Endothelial cell of umbilical vein (primary cell): ENCODE results near the gene ICE2. TPM values are rescaled to one million over a fixed set of nuclear protein-coding genes. Genes with fewer than 3 reads are reported as not detected.

Experiments used
- BruUV-seq: library from RNA; stranded (reverse); fragments of 400-500 nt; replicated peaks from 2 replicates; lab custom pipeline; 2021; lab: Mats Ljungman, UMichigan
- CTCF ChIA-PET: fragments of 300-600, 350-600 bp; sonication (Branson Sonifier 250); formaldehyde crosslinking; loops from one replicate; lab custom pipeline; 2021; ENCODE audit warnings: antibody characterized with exemption, inconsistent platforms; lab: Charles Lee
- POLR2A ChIA-PET: fragments of 300-600, 350-600 bp; sonication (Branson Sonifier 250); formaldehyde crosslinking; loops from one replicate; lab custom pipeline; 2021; ENCODE audit warnings: antibody characterized with exemption, inconsistent platforms; lab: Charles Lee
- DNase-seq: peaks from one replicate; pipeline ENCODE4 v3.0.0-alpha.2; 2011; ENCODE audit warnings: low read depth, low spot score
- FAIRE-seq: peaks from 2 replicates; lab custom pipeline; 2011; peaks lifted over from hg19 to GRCh38; lab: Jason Lieb, UNC
- H2AFZ ChIP-seq: 2 replicates; pipeline ENCODE4 v1.6.0; 2012; ENCODE audit warnings: low read depth, low read length, control low read depth, inconsistent platforms
- H3K27ac ChIP-seq: 2 replicates; pipeline ENCODE4 v1.5.1; 2011; ENCODE audit warnings: low read depth, mild to moderate bottlenecking, control low read depth, low read length, moderate library complexity; ENCODE audit not compliant: insufficient read depth
- H3K27me3 ChIP-seq, 2 experiments: 2 replicates each; pipeline versions ENCODE4 v1.6.0 to v1.6.1; 2011; ENCODE audit warnings: low read length in 2 of 2, mixed read lengths in 1 of 2; ENCODE audit not compliant: control insufficient read depth in 2 of 2, insufficient read depth in 2 of 2
- H3K36me3 ChIP-seq, 2 experiments: 2 replicates in 1 of 2; 3 replicates in 1 of 2; pipeline ENCODE4 v1.5.1; 2011; ENCODE audit warnings: low read length in 2 of 2, mild to moderate bottlenecking in 1 of 2, moderate library complexity in 1 of 2; ENCODE audit not compliant: control insufficient read depth in 2 of 2, insufficient read depth in 2 of 2; ENCODE audit errors: extremely low read depth in 1 of 2
- H3K4me1 ChIP-seq: 3 replicates; pipeline ENCODE4 v1.5.1; 2011; ENCODE audit warnings: mild to moderate bottlenecking, low read length; ENCODE audit not compliant: control insufficient read depth, insufficient read depth; ENCODE audit errors: extremely low read depth
- H3K4me2 ChIP-seq: 2 replicates; pipeline ENCODE4 v1.6.1; 2011; ENCODE audit warnings: low read length, control low read depth, mixed read lengths; ENCODE audit not compliant: insufficient read depth
- H3K4me3 ChIP-seq, 3 experiments: fragments of 200-600 bp in 1 of 3; sonication (generic), shearing (Covaris generic) in 1 of 3; replicated peaks in 1 of 3; 2 replicates each; pipeline ENCODE4 v1.5.1; 2011 to 2016; ENCODE audit warnings: control low read depth in 3 of 3, low read length in 3 of 3, mild to moderate bottlenecking in 2 of 3, inconsistent platforms in 1 of 3, low read depth in 1 of 3, moderate library complexity in 1 of 3; ENCODE audit not compliant: insufficient read depth in 1 of 3
- H3K79me2 ChIP-seq: 2 replicates; pipeline ENCODE4 v1.6.0; 2012; ENCODE audit warnings: low read length, inconsistent platforms; ENCODE audit not compliant: control insufficient read depth, insufficient read depth
- H3K9ac ChIP-seq: replicated peaks from 2 replicates; pipeline ENCODE3; 2011; ENCODE audit warnings: low read length, control low read depth; ENCODE audit not compliant: insufficient read depth; ENCODE audit errors: extremely low read depth
- H3K9me1 ChIP-seq: replicated peaks from 3 replicates; pipeline ENCODE4 v1.6.0; 2011; ENCODE audit warnings: mild to moderate bottlenecking, low read length; ENCODE audit not compliant: control insufficient read depth, insufficient read depth; ENCODE audit errors: extremely low read depth
- H3K9me3 ChIP-seq: replicated peaks from 2 replicates; pipeline ENCODE4 v1.5.1; 2012; ENCODE audit warnings: low read length, inconsistent platforms; ENCODE audit not compliant: control insufficient read depth, insufficient read depth
- H4K20me1 ChIP-seq: replicated peaks from 2 replicates; pipeline ENCODE3; 2011; ENCODE audit warnings: mild to moderate bottlenecking, low read length; ENCODE audit not compliant: control insufficient read depth, insufficient read depth; ENCODE audit errors: extremely low read depth
- EZH2 ChIP-seq: IDR thresholded peaks from 2 replicates; pipeline ENCODE4 v1.6.1; 2012; ENCODE audit warnings: borderline replicate concordance, low read depth, mild to moderate bottlenecking, moderate library complexity, low read length, inconsistent platforms; ENCODE audit not compliant: severe bottlenecking
- FOS ChIP-seq: IDR thresholded peaks from 2 replicates; pipeline ENCODE4 v1.6.1; 2011; ENCODE audit warnings: mild to moderate bottlenecking, low read length, moderate library complexity, borderline replicate concordance; ENCODE audit not compliant: insufficient read depth
- GATA2 ChIP-seq: IDR thresholded peaks from 2 replicates; pipeline ENCODE4 v1.7.0; 2011; ENCODE audit warnings: low read depth, mild to moderate bottlenecking, moderate library complexity, mixed read lengths, low read length; ENCODE audit not compliant: insufficient read length, insufficient read depth
- JUN ChIP-seq: IDR thresholded peaks from 2 replicates; pipeline ENCODE4 v1.6.1; 2011; ENCODE audit warnings: borderline replicate concordance, low read depth; ENCODE audit not compliant: insufficient read length, insufficient read depth
- MYC ChIP-seq: IDR thresholded peaks from one replicate; pipeline ENCODE4 v1.6.1; 2011; ENCODE audit warnings: mild to moderate bottlenecking, low read depth, low read length
- POLR2A ChIP-seq: IDR thresholded peaks from 2 replicates; pipeline ENCODE4 v1.6.1; 2012; ENCODE audit warnings: low read depth, mild to moderate bottlenecking, control low read depth, low read length
- POLR2AphosphoS5 ChIP-seq: IDR thresholded peaks from 2 replicates; pipeline ENCODE4 v1.6.1; 2012; ENCODE audit warnings: low read depth, mild to moderate bottlenecking, control low read depth, low read length, moderate library complexity; ENCODE audit not compliant: insufficient read depth
- dilution Hi-C: fragments of 300-500 bp; cut with MboI; formaldehyde crosslinking; loops from one replicate; pipeline ENCODE4 v1.15.0; 2019; ENCODE audit warnings: low sequenced_read_pairs; ENCODE audit not compliant: extremely low pct_ligation_motif_present
- intact Hi-C: fragments of 100-400 bp; cut with micrococcal nuclease; formaldehyde crosslinking; loops from one replicate; pipeline ENCODE4 v1.10.0; 2022
- polyA plus RNA-seq, 4 experiments: library from polyadenylated mRNA; depleted of rRNA in 3 of 4; stranded (reverse) in 3 of 4; unstranded in 1 of 4; fragments of >200 nt; gene quantifications; 2 replicates each; pipeline versions ENCODE4 v1.2.1 to v1.2.3, GENCODE V29; 2011 to 2012; ENCODE audit warnings: missing spikeins in 1 of 4
- total RNA-seq: library from RNA; stranded (reverse); gene quantifications from 2 replicates; pipeline ENCODE4 v1.2.3, GENCODE V29; 2021
- TF ChIP-seq, protein P1 (sequence below): IDR thresholded peaks from 2 replicates; pipeline ENCODE4 v1.6.1; 2011; ENCODE audit not compliant: insufficient read depth, insufficient read length

Gene ICE2
- total and polyA plus RNA-seq, 2 donors (not counting 3 experiments of a cell fraction or from before 2014, with no cell fraction given) = 22.1 to 57.0 TPM

DNA sequence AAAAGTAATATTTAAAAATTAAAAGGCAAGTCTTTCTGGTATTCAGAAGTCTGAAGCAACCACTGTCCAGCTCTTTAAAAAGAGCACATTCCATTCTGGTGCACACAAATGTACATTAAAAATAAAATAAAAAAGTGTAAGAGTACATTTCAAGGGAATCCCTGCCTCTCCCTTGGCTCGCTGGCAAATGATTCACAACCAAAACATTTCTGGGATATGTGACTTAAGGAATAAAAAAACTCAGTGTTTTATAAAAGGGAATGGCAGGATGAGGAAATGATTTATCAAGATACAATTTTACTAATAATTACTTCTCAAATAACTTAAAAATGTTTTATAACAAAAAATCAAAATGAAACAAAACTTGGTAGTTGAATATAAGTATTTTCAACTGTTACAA lies 57.4 kb downstream of the ICE2 start:
- Histone ChIP-seq H3K9me3 (no peaks in the 10 kb centered on the region), H3K36me3 (no peaks in the 10 kb centered on the region), H3K4me2 (peak overlapping the region; percentile 88), H3K79me2 (no peaks in the 10 kb centered on the region), H3K27ac (peak overlapping the region; percentile 77), H3K9ac (peak overlapping the region; percentile 71), H3K27me3 (no peaks in the 10 kb centered on the region), H3K4me1 (peaks cover 40% of the 10 kb centered on the region), H3K9me1 (no peaks in the 10 kb centered on the region), H4K20me1 (no peaks in the 10 kb centered on the region), H3K4me3 (no peak overlapping the region), H2AFZ (no peak overlapping the region)
- dilution Hi-C loops = no loop called here
- peak; percentile 73 for FAIRE-seq
- TF ChIP-seq FOS = peak; percentile 78
- peak; percentile 66 for TF ChIP-seq JUN
- TF ChIP-seq GATA2 = peak; percentile 32
- TF ChIP-seq POLR2A = no peak
- peak; percentile 24 for TF ChIP-seq POLR2AphosphoS5
- TF ChIP-seq, protein P1, sequence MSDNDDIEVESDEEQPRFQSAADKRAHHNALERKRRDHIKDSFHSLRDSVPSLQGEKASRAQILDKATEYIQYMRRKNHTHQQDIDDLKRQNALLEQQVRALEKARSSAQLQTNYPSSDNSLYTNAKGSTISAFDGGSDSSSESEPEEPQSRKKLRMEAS = no peak
- CTCF ChIA-PET = interaction anchor here (0.8 to 1.8 kb wide), 10 partner anchors 8 to 62 kb away, joined by 3 to 10 read pairs (median 4); no protein-coding TSS in a partner anchor
- POLR2A ChIA-PET = interaction anchor here (0.7 to 1.2 kb wide), 4 partner anchors 10 to 55 kb away, joined by 3 to 5 read pairs (median 3); no protein-coding TSS in a partner anchor
- BruUV-seq = no TSS peak
- intact Hi-C loops = loop anchor here (1.0 kb wide), 1 partner anchor 13 kb away; no protein-coding TSS in a partner anchor
- peak; percentile 77 for DNase-seq

GRCh38 chr15:60420203-60420716 lies 58.7 kb downstream of the ICE2 start:
- ChIA-PET CTCF (interaction anchor here (1.6 to 1.8 kb wide), 2 partner anchors 10 to 21 kb away, joined by 6 to 10 read pairs; no protein-coding TSS in a partner anchor), POLR2A (no interaction called here)
- no peak overlapping the region for H3K4me3 ChIP-seq
- H3K36me3 ChIP-seq = no peaks in the 10 kb centered on the region
- intact Hi-C loops = no loop called here
- H3K27me3 ChIP-seq = no peaks in the 10 kb centered on the region
- peaks cover 40% of the 10 kb centered on the region for H3K4me1 ChIP-seq
- DNase-seq = no peak
- H3K9me1 ChIP-seq = no peaks in the 10 kb centered on the region
- TF ChIP-seq POLR2AphosphoS5 (no peak), FOS (no peak), POLR2A (no peak), JUN (no peak), GATA2 (no peak), MYC (no peak), EZH2 (no peak)
- TF ChIP-seq, protein P1 = no peak
- no peak overlapping the region for H3K27ac ChIP-seq
- FAIRE-seq = no peak
- no peak overlapping the region for H2AFZ ChIP-seq
- H3K79me2 ChIP-seq = no peaks in the 10 kb centered on the region
- no peaks in the 10 kb centered on the region for H4K20me1 ChIP-seq
- H3K9ac ChIP-seq = no peak overlapping the region
- peak overlapping the region; percentile 1 for H3K4me2 ChIP-seq
- no peaks in the 10 kb centered on the region for H3K9me3 ChIP-seq
- dilution Hi-C loops = no loop called here
- no TSS peak for BruUV-seq
